Endometrial microvascular endothelial cells (primary cell): ENCODE measurements around the gene EML6. TPM values are rescaled to one million over a fixed set of nuclear protein-coding genes. Genes with fewer than 3 reads are reported as not detected.
"Not testable (repeated sequence)": the region's sequence is repeated elsewhere in the genome, so short reads cannot be mapped to it uniquely, and the experiment has no call there.

Source experiments
- in situ Hi-C: cut with HindIII; loops from 2 replicates; pipeline ENCODE4 v1.10.0; 2017; ENCODE audit warnings: low sequenced_read_pairs, low pct_unique_long_range_greater_than_20kb; ENCODE audit errors: inconsistent ontology term
- total RNA-seq: library from RNA; depleted of rRNA; stranded (reverse); fragments of >200 nt; gene quantifications from one replicate; pipeline ENCODE4 v1.2.3, GENCODE V29; 2015; ENCODE audit errors: inconsistent ontology term

EML6 gene
- total RNA-seq, 1 donor from 2014 or later, result 1.7 TPM

DNA sequence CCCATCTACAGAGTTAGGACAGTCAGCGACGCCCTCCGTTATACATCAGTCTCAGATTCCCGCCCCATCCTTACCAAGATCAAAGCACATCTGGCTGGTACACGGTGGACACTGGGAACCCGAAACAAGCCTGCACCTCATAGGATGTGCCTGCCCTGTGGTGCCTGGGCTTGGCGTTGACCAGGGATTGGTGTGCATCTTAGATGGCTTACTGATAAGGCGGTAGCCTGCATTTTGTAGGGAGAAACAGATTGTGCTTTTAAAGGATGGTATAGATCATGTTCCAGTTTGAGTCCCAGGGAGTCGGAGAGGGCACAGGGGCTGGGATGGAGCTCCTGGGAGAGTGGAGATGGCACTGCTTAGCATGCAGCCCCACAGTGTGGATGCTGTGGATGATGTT, 108.0 kb downstream of the EML6 start:
- in situ Hi-C loops, result no loop called here

DNA sequence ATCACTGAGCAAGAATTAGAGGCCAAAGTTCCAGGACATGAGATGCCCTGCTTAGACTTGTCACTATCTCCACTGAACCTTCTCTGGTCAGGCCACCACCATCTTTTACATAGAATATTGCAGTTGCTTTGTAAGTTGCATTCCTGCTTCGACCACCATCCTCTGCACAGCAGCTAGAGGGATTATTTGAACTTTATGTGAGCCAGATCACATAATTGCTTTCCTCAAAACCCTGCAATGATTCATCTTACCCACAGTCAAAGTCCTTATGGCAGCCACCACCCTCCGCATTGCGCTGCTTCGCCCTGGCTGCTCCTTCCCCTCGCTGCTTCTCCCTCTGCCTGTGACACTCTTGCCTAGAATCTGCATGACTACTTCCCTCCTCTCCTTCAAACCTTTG, 111.3 kb downstream of the EML6 start:
- in situ Hi-C loops, result no loop called here

DNA sequence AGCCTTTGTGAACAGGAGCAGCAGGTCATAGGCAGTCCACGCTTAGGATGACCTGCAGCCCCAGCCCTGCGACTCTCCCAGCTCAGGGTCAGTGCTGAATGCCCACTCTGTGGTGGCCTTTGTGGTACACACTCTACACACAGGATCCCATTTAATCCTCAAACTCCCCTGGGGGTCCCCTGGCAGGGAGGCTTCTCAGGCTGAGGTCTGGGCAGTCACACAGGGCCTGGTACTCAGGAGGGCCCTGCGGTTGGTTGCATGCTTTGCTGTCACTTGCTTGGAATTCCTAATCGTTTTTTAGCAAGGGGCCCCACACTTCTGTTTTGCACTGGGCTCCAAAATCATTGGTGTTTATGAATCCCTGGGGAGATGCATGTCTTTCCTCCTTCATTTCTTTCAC, 113.0 kb downstream of the EML6 start:
- in situ Hi-C loops, result no loop called here

DNA sequence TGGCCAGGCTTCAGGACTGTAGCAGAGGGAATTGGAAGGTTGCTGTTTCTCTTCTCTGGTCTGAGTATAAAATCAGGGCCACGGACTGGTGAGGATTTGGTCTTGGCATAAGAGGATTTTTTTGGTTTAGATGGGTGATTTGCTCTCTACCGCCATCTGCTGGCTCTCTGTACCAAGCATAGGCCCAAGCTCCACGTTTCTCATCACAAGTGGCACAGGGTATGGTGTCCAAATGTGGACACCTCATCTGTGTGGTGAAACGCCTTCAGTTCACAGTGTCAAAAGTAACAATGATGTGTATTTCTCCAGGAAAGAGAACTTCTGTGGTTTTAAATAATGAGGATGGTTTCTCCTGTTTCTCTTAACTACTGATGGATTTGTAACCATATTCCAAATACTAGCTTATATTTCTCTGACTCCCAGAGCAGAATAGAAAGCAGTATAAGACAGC, 115.1 kb downstream of the EML6 start:
- in situ Hi-C loops, result no loop called here

DNA sequence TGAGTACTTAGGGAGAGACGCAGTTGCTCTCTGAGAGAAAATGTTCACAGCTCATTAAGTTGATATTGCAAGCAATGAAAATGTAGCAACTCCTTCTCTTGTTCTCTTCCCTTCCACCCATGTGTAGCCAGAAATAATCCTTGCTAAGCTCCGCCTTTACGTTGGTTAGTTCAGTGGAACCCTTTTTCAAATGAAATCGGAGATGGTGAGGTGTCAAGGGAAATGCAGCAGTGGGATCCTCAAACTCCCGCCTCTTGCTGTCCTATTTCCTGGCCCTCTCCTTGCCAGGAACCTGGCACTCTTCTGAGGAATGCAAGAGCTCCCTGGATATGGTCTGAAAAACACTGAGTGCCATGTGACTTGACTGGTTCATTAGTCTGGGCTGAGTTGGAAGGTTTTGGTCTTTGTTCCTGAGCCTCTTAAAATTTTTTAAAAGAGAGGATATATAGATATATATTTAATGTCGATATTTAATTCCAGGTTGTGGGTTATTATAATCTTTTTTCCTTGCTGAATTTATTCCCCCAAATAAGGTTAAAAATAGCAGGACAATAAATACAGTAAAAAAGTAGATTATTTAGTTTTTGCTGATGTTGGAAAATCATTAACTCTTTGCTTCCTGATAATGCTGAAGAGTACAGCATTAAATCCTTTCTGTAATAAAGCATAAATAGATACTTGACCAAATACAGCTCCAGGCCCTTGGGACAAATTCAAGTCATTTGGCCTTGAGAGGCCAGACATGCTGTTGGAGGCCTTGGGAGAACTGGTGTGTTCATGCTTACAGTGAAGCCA, 116.2 kb downstream of the EML6 start:
- in situ Hi-C loops, result no loop called here

DNA sequence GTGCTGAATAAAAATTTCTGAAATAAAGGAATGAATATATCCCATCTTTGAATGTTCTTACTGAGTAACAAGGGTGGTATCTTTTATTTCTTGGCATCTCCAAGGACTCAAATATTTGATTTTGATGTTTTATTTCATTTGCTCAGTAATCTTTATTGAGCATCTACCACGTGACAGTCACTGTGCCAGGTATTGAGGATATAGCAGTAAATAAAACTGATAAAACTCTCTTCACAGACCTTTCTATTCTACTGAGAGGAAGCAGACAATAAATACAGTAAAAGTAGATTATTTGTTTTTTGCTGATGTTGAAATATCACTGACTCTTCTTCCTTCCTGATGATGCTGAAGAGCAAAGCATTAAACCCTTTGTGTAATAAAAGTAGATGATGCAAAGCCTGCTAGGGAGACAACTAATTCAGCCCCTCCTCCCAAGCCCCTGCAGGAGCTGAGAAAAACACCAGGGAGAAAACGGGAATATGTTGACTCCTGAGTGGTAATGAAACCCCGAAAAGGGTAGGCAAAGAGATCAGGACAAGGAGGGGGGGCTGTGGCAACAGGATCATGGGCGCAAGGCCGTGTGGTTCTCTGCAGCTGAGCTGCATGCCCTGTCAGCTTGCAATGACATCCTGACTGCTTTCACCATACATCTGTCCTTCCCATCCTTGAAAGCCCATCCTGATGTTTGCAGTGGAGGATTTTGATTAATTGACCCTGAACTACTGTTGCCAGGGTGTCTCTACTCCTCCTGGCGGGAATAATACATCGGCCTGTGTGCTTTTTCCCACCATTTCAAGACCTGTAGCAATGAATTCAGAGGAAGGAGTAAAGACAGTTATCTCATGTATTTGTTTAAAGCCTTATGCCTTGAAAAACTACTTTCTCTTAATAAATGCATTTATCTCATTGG, 117.4 kb downstream of the EML6 start:
- in situ Hi-C loops, result no loop called here

DNA sequence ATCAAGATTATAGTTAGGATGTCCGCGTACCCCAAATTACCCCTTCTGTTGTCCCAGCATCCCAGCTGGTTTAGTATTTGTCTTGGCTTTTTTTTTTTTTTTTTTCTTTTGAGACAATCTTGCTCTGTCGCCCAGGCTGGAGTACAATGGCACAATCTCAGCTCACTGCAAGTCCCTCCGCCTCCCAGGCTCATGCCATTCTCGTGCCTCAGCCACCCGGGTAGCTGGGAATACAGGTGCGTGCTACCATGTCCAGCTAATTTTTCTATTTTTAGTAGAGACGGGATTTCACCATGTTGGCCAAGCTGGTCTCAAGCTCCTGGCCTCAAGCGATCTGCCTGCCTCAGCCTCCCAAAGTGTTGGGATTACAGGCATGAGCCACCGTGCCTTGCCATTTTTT, 118.0 kb downstream of the EML6 start:
- in situ Hi-C loops, result not testable (repeated sequence)

DNA sequence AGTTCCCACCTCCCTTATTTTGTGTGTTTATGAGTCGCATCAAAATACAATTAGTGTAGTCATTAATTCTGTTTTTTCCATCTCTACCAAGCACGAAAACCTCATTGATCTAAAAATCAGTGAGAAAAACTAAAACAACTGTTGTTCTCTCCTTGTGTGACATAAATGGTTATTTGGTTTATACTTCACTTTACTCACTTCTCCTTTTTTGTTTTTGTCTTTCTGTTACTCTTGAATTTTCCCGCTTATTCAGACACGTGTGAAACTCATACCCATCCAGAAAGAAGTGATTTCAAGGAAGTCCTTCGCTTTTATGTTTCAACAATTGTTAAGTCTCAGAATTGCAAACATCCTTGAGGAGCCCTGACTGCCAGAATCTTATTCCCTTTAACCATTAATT, 121.6 kb downstream of the EML6 start:
- in situ Hi-C loops, result no loop called here

DNA sequence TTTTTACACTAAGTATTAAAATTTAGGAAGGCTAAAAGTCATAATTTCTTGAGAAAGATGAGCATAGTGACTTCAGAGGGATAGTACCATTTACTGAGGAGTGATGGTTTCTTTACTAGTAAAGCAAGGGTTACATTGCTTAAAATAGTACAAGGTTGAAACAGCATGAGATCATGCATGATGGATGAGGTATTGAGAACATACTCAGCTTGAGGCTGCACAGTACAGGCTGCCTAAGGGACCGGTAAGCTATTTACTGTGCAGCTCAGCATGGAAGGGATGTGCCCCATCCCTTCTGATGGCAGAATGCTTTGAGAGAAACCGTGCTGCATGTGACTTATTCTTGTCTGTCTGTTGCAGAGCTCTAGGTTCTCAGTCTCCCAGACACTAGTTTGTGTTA, 122.1 kb downstream of the EML6 start:
- in situ Hi-C loops, result no loop called here

DNA sequence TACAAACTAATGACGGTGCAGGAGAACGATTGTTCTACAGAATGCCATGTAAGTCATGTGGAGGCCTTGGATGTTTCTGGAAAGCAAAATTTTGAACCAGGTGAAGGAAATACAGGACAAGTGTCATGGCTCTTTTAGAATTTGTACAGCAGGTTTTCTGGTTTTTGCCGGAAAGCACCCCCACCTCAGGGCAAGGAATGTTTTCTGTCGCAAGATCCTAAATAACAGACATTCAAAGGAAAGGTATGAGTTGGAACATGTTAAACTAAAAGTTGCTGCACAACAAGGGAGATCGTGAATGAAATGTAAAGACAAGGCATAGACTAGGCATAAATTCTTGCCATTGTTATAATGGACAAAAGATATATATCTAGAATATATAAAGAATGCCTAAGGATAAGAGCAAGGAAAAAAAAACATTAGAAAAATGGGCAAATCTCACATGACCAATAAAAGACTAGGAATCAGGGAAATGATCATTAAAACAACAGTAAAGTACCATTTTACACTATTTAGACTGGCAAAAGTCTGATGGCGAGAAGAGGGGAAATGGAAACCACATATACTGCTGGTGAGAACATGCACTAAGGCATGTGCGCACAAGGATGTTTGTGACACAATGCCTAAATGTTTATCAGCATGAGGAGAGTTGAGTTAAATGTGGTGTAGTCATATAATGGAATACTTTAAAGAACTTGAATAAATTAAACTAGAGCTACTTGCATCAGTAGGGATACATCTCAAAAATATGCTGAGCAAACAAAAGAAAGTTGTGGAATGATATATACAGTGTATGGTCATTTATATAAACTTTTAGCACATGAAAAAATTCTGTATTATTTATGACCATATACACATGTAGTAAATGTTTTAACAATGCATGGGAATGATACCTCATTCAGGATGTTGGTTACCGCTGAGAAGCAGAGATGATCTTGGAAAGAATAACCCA, 127.0 kb downstream of the EML6 start:
- in situ Hi-C loops, result no loop called here

DNA sequence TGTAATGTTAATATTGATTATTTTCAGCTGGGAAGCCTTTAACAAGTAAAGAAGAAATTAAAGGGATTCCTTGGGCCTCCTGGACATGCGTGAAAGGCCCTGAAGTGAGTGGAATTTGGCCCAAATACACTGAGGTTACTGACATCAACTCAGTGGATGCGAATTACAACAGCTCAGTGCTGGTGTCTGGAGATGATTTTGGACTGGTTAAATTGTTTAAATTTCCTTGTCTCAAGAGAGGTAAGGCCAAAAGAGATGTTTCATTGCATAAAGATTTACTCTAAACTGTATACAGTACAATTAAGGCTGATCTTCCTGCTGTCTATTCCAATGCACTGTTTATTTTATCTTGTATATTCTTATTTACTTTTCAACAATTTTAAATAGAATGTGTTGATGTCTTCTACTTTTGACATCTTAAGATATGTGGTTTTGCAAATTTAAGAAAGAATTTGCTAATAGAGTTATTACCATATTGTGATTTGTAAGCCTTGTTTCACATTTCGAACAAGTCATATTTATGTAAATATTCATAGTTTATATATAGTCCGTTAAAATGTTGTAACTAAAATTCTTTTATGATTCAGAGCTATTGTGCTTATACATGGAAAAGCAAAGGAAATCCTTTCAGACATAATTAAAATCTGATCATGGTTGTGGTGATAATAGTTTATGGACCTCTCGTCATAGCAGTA, 130.3 kb downstream of the EML6 start:
- in situ Hi-C loops, result no loop called here

DNA sequence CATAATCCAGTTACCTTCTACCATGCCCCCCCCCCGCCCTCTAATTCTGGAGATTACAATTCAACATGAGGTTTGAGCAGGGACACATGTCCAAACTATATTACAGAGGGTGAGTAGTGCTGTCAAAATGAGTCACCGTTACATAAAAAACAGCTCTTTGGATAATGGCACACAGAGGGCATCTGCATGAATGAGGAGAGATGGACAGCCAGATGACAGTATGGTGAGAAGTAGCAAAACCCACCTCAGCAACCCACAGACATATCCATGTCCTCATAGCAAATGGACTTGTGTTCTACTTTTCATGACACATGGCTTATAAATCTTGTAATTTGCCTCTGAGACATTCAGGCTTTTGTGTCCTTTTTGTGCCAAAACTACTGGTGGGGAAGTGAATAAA, 132.0 kb downstream of the EML6 start:
- in situ Hi-C loops, result no loop called here

DNA sequence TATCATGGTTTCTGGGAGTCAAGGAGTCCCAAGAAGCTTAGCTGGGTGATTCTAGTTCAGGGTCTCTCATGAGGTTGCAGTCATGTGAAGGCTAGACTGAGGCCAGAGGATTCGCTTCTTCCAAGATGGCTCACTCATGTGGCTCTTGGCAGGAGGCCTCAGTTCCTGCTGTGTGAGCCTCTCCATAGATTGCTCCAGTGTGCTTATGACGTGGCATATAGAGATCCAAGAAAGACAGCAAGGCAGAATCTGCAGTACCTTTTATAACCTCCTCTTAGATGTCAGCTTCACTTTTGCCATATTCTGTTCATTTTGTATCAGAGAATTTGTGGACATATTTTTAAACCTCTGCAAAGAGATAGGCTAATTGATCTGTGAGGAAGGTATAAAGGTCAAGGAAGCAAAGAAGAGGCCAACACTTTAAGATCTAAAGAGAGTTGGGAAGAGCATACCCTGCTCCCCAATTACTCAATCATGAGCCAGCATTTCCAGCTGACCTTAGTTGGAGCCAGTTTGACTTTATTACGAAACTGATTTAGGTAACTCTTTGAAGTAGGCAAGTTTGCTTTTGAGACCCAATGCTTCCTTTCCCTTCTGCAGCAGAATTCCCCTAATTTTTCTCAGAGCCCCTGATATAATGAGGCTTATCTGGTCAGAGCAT, 134.7 kb downstream of the EML6 start:
- in situ Hi-C loops, result no loop called here

DNA sequence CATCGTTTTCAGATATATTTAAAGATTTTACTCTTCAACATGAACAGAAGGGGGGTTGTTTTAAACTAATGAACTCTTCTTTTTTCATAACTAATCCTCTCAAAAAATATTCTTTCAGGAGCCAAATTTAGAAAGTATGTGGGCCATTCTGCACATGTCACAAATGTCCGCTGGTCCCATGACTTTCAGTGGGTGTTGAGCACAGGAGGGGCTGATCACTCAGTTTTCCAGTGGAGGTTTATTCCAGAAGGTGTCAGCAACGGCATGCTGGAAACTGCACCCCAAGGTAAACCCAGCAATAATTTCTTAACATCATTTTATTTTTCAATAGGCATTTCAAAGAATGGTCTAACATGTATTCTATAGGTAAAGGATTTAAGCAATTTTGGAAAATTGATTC, 136.0 kb downstream of the EML6 start:
- in situ Hi-C loops, result no loop called here

DNA sequence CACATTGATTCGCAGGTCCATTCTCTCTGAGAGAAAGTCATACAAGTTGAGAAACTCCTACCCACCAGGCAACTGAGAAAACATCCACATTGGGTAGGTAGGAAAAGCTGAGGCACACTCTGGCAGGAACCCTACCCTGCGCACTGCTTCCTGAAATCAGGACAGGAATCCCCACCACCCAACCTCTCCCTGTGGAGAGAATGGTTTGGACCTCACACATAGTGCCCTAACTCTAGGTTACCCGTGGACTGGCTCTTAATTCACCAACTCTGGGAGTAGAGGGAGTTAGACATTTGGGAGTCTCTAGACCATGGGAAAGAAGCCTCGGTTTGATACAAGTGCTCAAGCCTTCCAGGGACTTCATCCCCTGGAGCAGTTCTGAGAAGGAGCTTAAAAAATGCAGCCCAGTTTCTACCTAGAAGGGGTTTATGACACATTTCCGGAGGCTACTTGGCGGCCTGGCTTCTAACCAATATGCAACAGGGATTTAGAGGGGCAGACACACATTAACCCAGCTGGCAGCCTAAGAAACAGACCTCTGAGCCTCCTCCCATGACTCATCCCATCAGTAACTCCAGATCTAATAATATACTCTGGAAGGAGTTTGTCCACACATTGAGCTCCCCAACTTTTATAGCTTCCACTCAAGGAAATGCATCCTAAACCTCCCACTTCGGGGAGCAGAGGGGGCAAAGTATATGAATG, 136.7 kb downstream of the EML6 start:
- in situ Hi-C loops, result no loop called here

DNA sequence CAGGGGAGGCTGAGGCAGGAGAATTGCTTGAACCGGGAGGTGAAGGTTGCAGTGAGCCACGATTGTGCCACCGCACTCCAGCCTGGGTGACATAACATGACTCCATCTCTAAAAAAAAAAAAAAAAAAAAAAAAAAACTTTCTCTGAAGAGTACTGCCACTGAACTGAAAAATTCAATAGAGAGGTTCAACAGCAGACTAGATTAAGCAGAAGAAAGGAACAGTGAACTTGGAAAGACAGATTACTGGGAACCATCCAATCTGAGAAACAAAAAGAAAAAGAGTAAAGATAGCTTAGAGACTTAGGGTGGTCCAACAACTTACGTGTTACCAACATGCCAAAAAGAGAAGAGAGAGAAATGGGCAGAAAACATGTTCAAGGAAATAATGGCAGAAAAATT, 138.8 kb downstream of the EML6 start:
- in situ Hi-C loops, result no loop called here

DNA sequence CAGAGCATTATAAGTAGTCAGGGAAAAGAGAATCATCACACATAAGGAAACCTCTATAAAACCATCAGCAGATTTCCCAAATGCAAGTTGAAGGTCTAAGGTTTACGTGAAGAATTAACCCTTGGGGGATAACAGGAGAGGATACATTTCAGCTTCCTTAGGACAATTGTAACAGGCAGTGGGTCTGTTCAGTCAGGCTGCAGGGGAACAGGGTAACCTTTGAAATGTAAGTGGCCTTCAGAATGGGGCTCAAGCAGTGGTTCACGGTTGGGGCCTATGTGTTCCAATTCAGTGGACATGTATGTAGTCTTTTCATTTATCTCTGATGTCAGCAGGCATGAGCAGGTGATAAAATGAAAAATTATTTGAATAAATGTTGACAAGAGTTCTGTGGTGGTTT, 139.3 kb downstream of the EML6 start:
- in situ Hi-C loops, result no loop called here
